Liver (tissue), 9 donors: ENCODE results near the gene LBP. TPM values are rescaled to one million over a fixed set of nuclear protein-coding genes. Genes with fewer than 3 reads are reported as not detected.

ENCODE experiments used
- DNase-seq: peaks from one replicate; pipeline ENCODE4 v3.0.0-alpha.2; 2017; ENCODE audit warnings: low spot score
- H3K27ac ChIP-seq, 2 donors: one replicate each; pipeline ENCODE4 v1.7.0; 2013; ENCODE audit warnings: inconsistent platforms in 2 of 2, low read length in 2 of 2, control low read depth in 1 of 2, low read depth in 1 of 2, mild to moderate bottlenecking in 1 of 2
- H3K27me3 ChIP-seq, 4 donors: one replicate each; pipeline versions ENCODE4 v1.6.1 to v1.7.0; 2013; ENCODE audit warnings: low read length in 3 of 4, inconsistent platforms in 1 of 4, mild to moderate bottlenecking in 1 of 4, moderate library complexity in 1 of 4; ENCODE audit not compliant: control insufficient read depth in 4 of 4, insufficient read depth in 4 of 4
- H3K36me3 ChIP-seq, 4 donors: one replicate each; pipeline versions ENCODE4 v1.6.1 to v1.7.0; 2013; ENCODE audit warnings: low read length in 3 of 4, mild to moderate bottlenecking in 3 of 4, low read depth in 1 of 4, moderate library complexity in 1 of 4; ENCODE audit not compliant: control insufficient read depth in 4 of 4, insufficient read depth in 3 of 4
- H3K4me1 ChIP-seq, 4 donors: one replicate each; pipeline versions ENCODE4 v1.6.1 to v1.7.0; 2013; ENCODE audit warnings: low read length in 3 of 4, mild to moderate bottlenecking in 3 of 4, moderate library complexity in 1 of 4; ENCODE audit not compliant: control insufficient read depth in 4 of 4, insufficient read depth in 4 of 4
- H3K4me3 ChIP-seq, 3 donors: one replicate each; pipeline versions ENCODE4 v1.6.1 to v1.7.0; 2013; ENCODE audit warnings: low read length in 3 of 3, control low read depth in 1 of 3, low read depth in 1 of 3, mild to moderate bottlenecking in 1 of 3
- H3K9ac ChIP-seq, 2 donors: one replicate each; pipeline ENCODE4 v1.7.0; 2013; ENCODE audit warnings: low read length in 2 of 2, mild to moderate bottlenecking in 2 of 2, moderate library complexity in 2 of 2, control low read depth in 1 of 2, low read depth in 1 of 2
- H3K9me3 ChIP-seq, 4 donors: one replicate each; pipeline versions ENCODE4 v1.6.1 to v1.7.0; 2013; ENCODE audit warnings: low read length in 3 of 4; ENCODE audit not compliant: control insufficient read depth in 4 of 4
- ATF3 ChIP-seq: IDR thresholded peaks from 2 replicates; pipeline ENCODE4 v1.6.1; 2016; ENCODE audit warnings: antibody characterized with exemption
- CTCF ChIP-seq: fragments of 150-350 bp; IDR thresholded peaks from 2 replicates; pipeline ENCODE4 v1.5.1; 2017; ENCODE audit warnings: improper control_type of control experiment, low read depth, low read length; ENCODE audit not compliant: missing input control
- EGR1 ChIP-seq, 2 donors: IDR thresholded peaks; 2 replicates each; pipeline ENCODE4 v1.6.1; 2016 to 2018; ENCODE audit warnings: antibody characterized with exemption in 2 of 2, low read depth in 2 of 2
- FOXA1 ChIP-seq: IDR thresholded peaks from 2 replicates; pipeline ENCODE4 v1.6.1; 2016; ENCODE audit warnings: antibody characterized with exemption
- FOXA2 ChIP-seq: IDR thresholded peaks from 2 replicates; pipeline ENCODE4 v1.6.1; 2016; ENCODE audit warnings: antibody characterized with exemption
- GABPA ChIP-seq, 2 donors: IDR thresholded peaks in 1 of 2; conservative IDR thresholded peaks in 1 of 2; 2 replicates each; pipeline ENCODE4 v1.6.1; 2016; ENCODE audit warnings: antibody characterized with exemption in 2 of 2, mild to moderate bottlenecking in 1 of 2, moderate library complexity in 1 of 2
- HNF4A ChIP-seq, 2 donors: conservative IDR thresholded peaks; 2 replicates each; pipeline ENCODE4 v1.6.1; 2016; ENCODE audit warnings: antibody characterized with exemption in 2 of 2, mild to moderate bottlenecking in 2 of 2
- HNF4G ChIP-seq: IDR thresholded peaks from 2 replicates; pipeline ENCODE4 v1.6.1; 2016; ENCODE audit warnings: antibody characterized with exemption
- JUND ChIP-seq, 2 donors: IDR thresholded peaks; 2 replicates each; pipeline ENCODE4 v1.6.1; 2016; ENCODE audit warnings: antibody characterized with exemption in 2 of 2
- MAX ChIP-seq: IDR thresholded peaks from 2 replicates; pipeline ENCODE4 v1.6.1; 2016; ENCODE audit warnings: antibody characterized with exemption
- NR2F2 ChIP-seq: IDR thresholded peaks from 2 replicates; pipeline ENCODE4 v1.6.1; 2016; ENCODE audit warnings: antibody characterized with exemption
- RAD21 ChIP-seq, 2 donors: IDR thresholded peaks; 2 replicates each; pipeline ENCODE4 v1.6.1; 2016; ENCODE audit warnings: antibody characterized with exemption in 2 of 2, mild to moderate bottlenecking in 2 of 2
- REST ChIP-seq: IDR thresholded peaks from 2 replicates; pipeline ENCODE4 v1.6.1; 2016; ENCODE audit warnings: antibody characterized with exemption, mild to moderate bottlenecking
- RXRA ChIP-seq, 2 donors: IDR thresholded peaks; 2 replicates each; pipeline ENCODE4 v1.6.1; 2017 to 2018; ENCODE audit warnings: antibody characterized with exemption in 2 of 2, mild to moderate bottlenecking in 1 of 2
- SP1 ChIP-seq: IDR thresholded peaks from 2 replicates; pipeline ENCODE4 v1.6.1; 2018; ENCODE audit warnings: antibody characterized with exemption, mild to moderate bottlenecking
- TAF1 ChIP-seq: conservative IDR thresholded peaks from 2 replicates; pipeline ENCODE4 v1.6.1; 2016; ENCODE audit warnings: antibody characterized with exemption, mild to moderate bottlenecking
- YY1 ChIP-seq: IDR thresholded peaks from 2 replicates; pipeline ENCODE4 v1.6.1; 2016; ENCODE audit warnings: antibody characterized with exemption, mild to moderate bottlenecking
- ZBTB33 ChIP-seq: IDR thresholded peaks from 2 replicates; pipeline ENCODE4 v1.6.1; 2016; ENCODE audit warnings: antibody characterized with exemption
- WGBS: extraction: QIAGEN DNeasy Blood & Tissue Kit; methylation state at CpG from one replicate; pipeline ENCODE4 v1.1.7; 2013; 5-methylcytosine and 5-hydroxymethylcytosine counted together
- polyA plus RNA-seq, 2 donors: library from polyadenylated mRNA; stranded (reverse) in 1 of 2; unstranded in 1 of 2; fragments of 200-250 nt in 1 of 2; fragments of >200 nt in 1 of 2; fragmentation: Nextera tagmentation in 1 of 2; extraction: Ambion mirVana in 1 of 2; gene quantifications; one replicate each; pipeline versions ENCODE4 v1.2.1 to v1.2.3, GENCODE V29; 2013 to 2015
- total RNA-seq, 2 donors: library from RNA; depleted of rRNA; stranded (reverse); fragments of >200 nt; gene quantifications; one replicate each; pipeline ENCODE4 v1.2.3, GENCODE V29; 2014
- donor health status: healthy.
- donor health status: healthy.
- donor health status: healthy.
- donor health status: healthy.
- donor health status: healthy.

Gene LBP
- total and polyA plus RNA-seq, 4 donors = 561 to 1,485 (median 1,083) TPM

DNA sequence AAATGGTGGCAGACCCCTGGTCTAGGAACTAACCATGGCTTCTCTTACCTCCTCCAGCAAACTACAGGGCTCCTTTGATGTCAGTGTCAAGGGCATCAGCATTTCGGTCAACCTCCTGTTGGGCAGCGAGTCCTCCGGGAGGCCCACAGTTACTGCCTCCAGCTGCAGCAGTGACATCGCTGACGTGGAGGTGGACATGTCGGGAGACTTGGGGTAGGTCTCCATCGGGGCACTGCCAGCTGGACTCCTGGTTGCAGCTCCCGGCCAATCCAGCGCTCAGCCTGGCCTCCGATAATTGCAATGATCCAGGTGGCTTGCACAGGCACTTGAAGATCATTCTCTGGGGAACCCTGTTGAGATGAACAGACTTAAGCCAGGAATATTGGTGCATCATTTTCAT is 7.9 kb downstream of the LBP start:
- Histone ChIP-seq H3K27ac (peak overlapping the region; percentile 72 to 83), H3K27me3 (no peaks in the 10 kb centered on the region), H3K4me1 (peaks cover 4 to 71% (median 51%) of the 10 kb centered on the region in 4 donors), H3K4me3 (no peak overlapping the region), H3K9me3 (no peaks in the 10 kb centered on the region), H3K36me3 (peaks cover 8 to 57% (median 29%) of the 10 kb centered on the region in 4 donors), H3K9ac (no peak overlapping the region)
- DNase-seq = no peak
- WGBS = 59% methylated on average over 10 of the region's 10 CpGs
- TF ChIP-seq SP1 = no peak
- TF ChIP-seq EGR1 (IDR thresholded peaks at IDR 0.05; ENCODE audit: low read depth in 2 of 2) = no peak
- no peak for TF ChIP-seq ZBTB33
- no peak for TF ChIP-seq HNF4G
- no peak for TF ChIP-seq NR2F2
- no peak for TF ChIP-seq HNF4A (conservative IDR thresholded peaks at IDR 0.05)

DNA sequence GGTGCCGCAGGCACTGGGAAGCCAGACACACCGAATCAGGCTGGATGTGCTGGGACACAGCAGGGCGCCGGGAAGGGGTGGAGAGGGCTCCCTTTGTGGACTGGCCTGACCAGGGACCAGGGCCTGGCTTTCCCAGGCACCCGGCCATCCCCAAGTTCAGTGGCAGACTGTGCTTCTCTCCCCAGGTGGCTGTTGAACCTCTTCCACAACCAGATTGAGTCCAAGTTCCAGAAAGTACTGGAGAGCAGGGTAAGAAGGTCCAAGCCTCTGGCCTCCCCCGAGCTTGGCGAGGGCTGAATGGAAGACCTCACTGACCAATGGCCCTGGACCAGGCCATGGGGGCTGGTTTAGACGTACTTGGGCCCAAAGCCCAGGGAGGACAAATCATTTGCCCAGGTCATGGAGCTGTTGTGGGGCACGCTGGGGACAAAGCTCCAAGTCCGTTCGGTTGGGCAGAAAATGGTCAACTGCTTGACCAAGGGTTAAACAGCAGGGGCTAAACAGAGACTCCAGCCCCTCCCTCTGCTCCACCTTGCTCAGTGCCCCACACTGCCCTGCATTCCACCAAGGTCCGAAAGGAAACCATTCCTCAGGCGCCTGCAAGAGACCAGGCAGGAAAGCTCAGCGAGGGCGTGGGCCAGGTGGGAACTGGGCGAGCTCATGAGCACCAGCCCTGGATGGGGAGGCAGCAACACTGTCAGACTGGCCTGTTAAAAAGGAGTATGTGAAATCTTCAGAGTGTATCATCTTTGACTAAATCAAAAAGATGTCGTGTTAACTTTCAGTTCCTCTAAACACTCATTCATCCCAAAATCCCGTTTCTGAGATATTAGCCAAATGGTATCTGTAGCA is 9.1 kb downstream of the LBP start:
- H3K9me3 ChIP-seq = no peaks in the 10 kb centered on the region
- H3K4me1 ChIP-seq = peaks cover 4 to 64% (median 45%) of the 10 kb centered on the region in 4 donors
- 44% methylated on average over 18 of the region's 18 CpGs for WGBS
- H3K4me3 ChIP-seq = no peak overlapping the region
- peaks cover 6 to 46% (median 28%) of the 10 kb centered on the region in 4 donors for H3K36me3 ChIP-seq
- peak overlapping the region; percentile 72 to 83 for H3K27ac ChIP-seq
- TF ChIP-seq CTCF (no peak), TAF1 (peak; percentile 69), YY1 (peak; percentile 86), RXRA (IDR thresholded peaks at IDR 0.05) (peak; percentile 98), RAD21 (IDR thresholded peaks at IDR 0.05) (peak; percentile 6 to 53), NR2F2 (peak; percentile 88), EGR1 (IDR thresholded peaks at IDR 0.05; ENCODE audit: low read depth in 2 of 2) (peak in 1 of 2 donors; percentile 71), HNF4A (conservative IDR thresholded peaks at IDR 0.05) (peak; percentile 98), FOXA1 (no peak), REST (peak; percentile 89), ATF3 (peak; percentile 57), JUND (IDR thresholded peaks at IDR 0.05) (peak; percentile 79 to 81), SP1 (peak; percentile 97), GABPA (IDR thresholded peaks at IDR 0.05 in 1 of 2, conservative IDR thresholded peaks at IDR 0.05 in 1 of 2) (no peak), MAX (peak; percentile 88), HNF4G (peak; percentile 96), FOXA2 (peak; percentile 61), ZBTB33 (peak; percentile 76)
- no peak for DNase-seq
- H3K9ac ChIP-seq = no peak overlapping the region
- H3K27me3 ChIP-seq = no peaks in the 10 kb centered on the region
